Measurements from ENCODE around the gene NR2C2AP.

GRCh38 chr19:19214892-19215291 is 11.7 kb upstream of the NR2C2AP start:
- no peak for TF ChIP-seq CTCF (IDR thresholded peaks at IDR 0.05; ENCODE audit: extremely low read depth in 1 of 2, insufficient read depth in 1 of 2, low read depth in 1 of 2, low read length in 2 of 2)
- no peak for TF ChIP-seq POLR2A (IDR thresholded peaks at IDR 0.05; ENCODE audit: low read depth, low read length)
- TF ChIP-seq POLR2AphosphoS5 (IDR thresholded peaks at IDR 0.05; ENCODE audit: insufficient read depth, low read depth, low read length) = no peak
- no peak for TF ChIP-seq EZH2 (IDR thresholded peaks at IDR 0.05; ENCODE audit: borderline replicate concordance, low read depth, low read length, severe bottlenecking)
